ENCODE results near the gene STYXL1.

- TF ChIP-seq CTCF (conservative IDR thresholded peaks at IDR 0.05 in 1 of 2, IDR thresholded peaks at IDR 0.05 in 1 of 2; ENCODE audit: low read depth in 1 of 2, low read length in 2 of 2), result no peak
- no peak for TF ChIP-seq EZH2 (IDR thresholded peaks at IDR 0.05; ENCODE audit: low read length, missing control alignments)
These were observed 8.4 kb upstream of the STYXL1 start for GRCh38 chr7:76056241-76056640.

All from fibroblast of lung (primary cell).